ELF-1 (cell line): Measurements from ENCODE around the gene LTB4R2.
A peak's percentile ranks its signal among the peaks of the same experiment; 100 is the strongest.

Experiments
- DNase-seq: peaks from one replicate; pipeline ENCODE4 v3.0.0-alpha.2; 2016; ENCODE audit warnings: low read depth, low spot score

The LTB4R2 gene

DNA sequence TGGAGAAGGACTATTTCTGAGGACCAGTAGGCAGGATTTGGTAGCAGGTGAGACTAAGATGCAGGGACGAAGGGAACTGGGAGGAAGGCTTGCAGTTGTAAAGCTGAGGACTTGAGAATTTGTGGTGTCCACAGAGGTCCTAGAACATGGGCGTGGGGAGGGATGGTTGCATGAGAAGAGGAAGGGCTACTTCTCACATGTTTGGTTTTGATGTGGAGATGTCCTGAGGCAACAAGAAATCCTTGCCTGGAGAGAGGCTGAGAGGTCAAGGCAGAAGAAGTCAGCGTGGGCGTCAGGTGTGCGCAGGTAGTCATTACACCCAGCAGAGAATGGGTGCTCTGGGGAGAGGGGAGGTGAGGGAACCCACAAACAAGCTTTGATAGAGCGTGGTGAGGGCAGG lies 32.9 kb upstream of the LTB4R2 start:
- no peak for DNase-seq

GRCh38 chr14:24277606-24278321 lies 32.2 kb upstream of the LTB4R2 start:
- DNase-seq, result no peak

GRCh38 chr14:24278424-24278823 lies 31.5 kb upstream of the LTB4R2 start:
- no peak for DNase-seq

DNA sequence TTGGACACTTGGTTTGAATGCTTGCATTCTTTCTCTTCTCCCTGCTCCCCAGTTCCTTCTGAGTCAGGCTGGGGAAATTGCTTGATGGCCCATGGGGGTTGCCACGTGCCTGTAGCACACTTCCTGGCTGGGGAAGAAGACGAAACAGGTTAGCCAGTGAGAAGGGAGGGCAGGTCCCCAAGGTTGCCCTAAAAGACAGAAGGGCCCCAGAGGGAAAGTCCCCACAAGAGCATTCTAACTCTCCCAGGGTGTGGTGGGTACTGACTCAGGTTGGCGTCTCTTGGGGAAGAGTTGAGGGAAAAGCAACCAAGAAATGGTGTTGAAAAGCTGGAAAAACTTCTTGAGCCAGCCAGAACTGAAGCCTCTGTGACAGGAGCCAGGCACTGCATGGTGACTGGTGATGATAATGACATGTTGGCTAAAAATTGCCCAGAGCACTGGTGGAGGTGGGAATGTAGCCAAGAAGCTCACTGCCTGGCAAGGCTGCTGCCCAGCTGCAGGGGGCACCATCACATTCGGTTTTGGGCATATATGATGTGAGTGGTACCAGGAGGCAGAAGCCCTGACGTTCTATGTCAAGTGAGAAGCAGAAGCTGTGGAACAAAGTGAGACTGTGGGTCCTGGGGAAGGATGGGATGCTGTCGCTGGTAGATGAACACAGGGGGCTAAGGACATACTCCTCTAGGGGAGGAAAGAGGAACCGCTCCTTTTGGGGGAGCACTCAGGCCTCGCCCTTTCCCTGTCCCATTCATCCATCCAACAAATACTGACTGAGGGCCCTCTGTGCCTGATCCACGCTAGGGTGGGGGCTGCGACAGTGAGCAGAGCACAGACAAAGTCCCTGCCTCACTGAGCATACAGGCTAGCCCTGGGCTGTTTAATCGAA lies 30.4 kb upstream of the LTB4R2 start:
- DNase-seq, result no peak

GRCh38 chr14:24280797-24281460 lies 29.0 kb upstream of the LTB4R2 start:
- no peak for DNase-seq

DNA sequence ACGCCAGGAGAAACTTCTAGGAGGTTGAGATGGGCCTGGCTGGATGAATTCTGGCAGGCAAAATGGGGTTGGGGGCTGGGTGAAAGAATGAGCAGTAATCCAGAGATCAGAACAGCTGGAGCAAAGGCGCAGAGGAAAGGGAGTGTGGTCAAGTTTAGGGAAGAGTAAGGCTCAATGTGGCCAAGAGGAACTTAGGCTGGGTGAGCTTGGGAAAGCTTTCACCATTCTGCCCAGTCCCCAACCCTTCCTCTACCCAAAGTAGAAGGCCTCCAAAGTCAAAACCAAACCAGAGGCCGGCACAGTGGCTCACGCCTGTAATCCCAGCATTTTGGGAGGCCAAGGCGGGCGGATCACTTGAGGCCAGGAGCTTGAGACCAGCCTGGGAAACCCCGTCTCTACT lies 28.3 kb upstream of the LTB4R2 start:
- DNase-seq, result no peak

DNA sequence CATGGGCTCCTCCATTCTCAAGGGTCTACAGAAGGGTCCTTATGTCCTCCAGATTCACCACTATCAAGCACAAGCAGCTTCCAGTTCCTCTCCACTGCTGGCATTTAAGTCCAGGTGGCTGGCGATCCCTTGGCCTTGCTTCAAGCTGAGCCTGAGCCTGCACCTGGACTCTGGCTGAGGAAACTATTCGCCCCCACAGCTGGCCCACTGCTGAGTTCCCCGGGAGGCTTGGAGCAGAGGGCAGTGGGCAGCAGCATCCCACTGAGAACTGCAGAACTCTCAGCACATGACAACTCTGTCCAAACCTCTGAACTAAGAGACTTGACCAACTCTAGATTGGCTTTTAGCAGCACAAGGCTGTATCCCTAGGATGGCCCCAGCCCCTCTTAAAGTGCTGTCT lies 27.2 kb upstream of the LTB4R2 start:
- DNase-seq, result no peak

- no peak for DNase-seq
These were observed 26.0 kb upstream of the LTB4R2 start for GRCh38 chr14:24283796-24284460.

DNA sequence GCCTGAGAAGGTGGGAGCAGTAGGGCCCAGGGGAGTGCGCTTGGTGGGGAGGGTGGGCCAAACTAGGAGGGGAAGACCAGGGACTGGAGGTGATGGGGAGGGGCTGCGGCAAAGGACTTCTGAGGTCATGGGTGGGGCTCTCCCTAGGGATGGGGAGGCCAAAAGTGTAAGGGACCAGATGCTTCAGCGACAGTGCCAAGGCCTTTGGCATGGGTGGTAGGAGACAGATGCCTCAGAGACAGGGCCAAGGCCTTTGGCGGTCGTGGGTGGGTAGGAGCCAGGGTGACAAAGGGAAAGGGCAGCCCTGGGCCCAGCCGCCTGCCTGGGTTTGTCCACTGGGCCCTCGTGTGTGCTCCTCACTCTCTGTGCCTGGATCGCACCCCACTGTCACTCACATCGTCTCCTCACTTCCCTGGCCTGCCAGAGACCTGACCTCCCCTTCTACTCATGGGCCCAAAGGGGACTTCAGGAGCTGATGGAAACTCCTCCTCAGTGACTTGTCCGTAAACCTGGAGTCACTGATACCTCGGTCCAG lies 25.4 kb upstream of the LTB4R2 start:
- no peak for DNase-seq

DNA sequence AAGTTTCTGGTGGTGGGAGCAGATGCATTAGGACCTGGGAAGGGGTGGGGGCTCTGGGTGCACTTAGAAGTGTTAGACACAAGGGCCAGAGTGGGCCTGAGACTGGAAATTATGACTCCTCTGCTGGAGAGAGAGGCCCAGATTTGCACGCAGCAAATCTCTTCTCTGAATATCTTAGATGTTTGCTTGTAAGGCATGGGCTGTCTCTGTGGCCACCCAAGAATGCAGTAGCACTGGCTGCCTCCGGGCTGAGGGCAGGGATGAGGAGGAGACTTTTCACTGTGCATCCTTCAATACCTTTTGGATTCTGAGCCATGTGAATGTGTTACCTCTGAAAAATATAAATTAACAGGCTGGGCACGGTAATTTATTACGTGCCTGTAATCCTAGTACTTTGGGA lies 24.6 kb upstream of the LTB4R2 start:
- no peak for DNase-seq

GRCh38 chr14:24286996-24287395 lies 22.9 kb upstream of the LTB4R2 start:
- no peak for DNase-seq

DNA sequence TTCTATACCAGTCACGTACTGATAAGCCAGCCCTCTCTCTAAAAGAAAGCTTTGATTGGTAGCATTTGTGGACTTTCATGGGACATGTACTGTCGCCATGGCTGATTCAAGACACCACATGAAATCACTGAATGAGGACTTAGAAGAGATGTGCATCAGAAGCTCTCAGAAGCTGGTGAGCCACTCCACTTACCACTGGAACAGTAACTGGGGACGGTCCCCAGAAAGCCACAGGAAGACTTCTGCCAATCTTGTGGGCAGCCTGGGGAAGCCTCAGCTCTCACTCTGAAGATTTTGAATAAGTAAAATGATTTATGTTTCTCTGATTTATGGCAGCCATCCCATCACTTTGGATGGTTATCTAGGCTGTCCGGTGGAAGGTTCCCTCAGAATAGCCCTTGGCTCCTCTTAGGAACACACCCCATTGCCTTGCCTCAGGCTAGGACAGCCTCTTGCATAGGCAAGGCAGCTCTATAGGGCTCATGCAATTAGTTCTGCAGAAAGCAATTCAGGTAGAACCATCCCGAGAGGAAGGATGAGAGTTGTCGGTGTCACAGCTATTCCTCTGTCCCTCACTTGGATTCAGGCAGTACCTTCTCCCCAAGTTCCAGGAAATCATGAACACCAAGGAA lies 20.2 kb upstream of the LTB4R2 start:
- DNase-seq, result no peak

DNA sequence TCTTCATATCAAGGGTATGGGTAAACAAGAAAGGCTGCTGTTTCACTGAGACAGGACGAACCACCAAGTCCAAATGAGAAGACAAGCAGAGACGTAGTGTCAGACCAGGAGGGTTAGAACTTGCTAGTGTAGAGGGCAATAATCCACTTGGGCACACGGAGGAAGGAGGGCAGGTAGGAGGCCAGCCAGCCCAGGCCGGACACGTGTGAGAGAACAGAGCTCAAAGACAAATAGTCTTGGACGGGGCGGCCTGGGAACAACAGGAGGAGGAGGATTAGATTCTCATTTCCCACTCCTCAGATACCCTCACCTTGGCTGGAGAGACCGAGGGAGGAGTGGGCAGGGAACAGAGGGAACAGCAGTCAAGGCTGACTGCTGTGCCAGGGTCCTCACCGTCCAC lies 19.2 kb upstream of the LTB4R2 start:
- no peak for DNase-seq

DNA sequence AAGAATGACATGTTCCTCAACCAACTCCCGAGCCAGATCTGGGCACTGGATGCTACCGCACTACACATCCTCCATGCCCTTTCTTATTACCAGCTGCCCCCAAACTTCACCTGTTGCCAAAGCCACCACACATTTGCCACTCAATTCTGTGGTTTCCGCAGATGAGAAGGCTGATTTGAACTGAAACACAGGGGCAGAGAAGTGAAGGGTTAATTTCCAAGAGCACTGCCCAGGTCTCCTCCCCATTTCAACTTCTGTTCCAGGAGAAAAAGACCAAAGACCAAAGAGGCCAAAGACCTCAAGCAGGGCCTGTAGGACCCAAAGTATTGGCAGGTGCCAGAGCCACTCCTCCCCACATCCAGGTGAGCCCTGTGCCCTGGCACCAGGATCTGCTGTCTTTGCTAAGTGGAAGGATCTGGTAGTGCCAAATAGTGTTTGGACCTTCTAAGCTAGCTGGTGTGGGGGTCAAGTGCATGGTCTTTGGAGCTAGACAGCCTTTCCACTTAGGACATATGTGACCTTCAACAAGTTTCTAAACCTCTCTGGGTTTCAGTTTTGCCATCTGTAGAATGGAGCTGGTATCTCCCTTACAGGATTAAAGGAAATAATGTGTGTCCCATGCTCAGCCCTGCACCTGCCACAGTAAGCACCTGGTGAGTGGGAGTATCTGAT lies 18.4 kb upstream of the LTB4R2 start:
- DNase-seq, result no peak

DNA sequence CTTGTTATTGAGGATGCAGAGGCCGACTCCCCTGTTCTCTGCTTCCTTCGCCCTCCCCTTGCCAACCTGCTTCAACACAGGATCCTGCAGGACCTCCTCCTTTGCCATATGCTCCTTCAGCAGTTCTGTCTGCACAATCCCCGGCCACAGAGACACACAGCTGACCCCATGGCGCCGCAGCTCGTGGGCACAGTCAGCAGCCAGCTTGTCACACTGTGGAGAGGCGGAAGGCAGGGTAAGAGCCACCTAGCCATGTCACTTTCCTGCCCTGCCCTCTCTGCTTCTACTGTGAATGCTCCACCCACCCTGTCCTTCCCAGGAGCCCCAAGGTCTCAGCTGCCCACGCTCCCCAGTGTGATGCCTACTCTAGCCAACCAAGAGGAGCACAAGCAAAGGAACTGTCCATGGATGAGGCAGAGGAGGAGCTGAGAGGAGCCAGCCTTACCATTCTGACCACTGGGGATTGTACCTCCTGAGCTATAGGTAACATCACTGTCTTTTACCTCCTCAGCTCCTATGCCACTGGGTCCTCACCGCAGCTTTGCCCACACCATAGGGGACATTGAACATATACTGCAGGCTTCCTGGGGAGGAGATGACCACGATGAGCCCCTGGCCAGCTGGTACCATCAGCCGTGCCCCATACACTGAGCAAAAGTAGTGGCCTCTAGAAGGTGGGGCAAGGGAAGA lies 17.7 kb upstream of the LTB4R2 start:
- DNase-seq, result no peak

DNA sequence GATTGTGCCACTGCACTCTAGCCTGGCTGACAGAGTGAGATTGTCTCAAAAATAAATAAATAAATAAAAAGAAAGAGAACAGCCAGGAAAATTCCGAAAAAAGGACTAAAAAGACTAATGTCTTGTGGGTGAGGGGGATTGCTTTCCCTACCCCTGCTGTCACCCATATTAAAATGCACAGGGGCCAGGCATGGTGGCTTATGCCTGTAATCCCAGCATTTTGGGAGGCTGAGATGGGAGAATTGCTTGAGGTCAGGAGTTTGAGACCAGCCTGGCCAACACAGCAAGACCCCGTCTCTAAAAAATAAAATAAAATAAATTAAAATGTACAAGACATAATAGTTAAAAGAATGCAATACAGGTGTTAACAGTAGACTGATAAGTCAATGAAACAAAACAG lies 16.4 kb upstream of the LTB4R2 start:
- DNase-seq, result no peak

- peak; percentile 86 for DNase-seq
These were observed 13.4 kb upstream of the LTB4R2 start for GRCh38 chr14:24296341-24297157.

DNA sequence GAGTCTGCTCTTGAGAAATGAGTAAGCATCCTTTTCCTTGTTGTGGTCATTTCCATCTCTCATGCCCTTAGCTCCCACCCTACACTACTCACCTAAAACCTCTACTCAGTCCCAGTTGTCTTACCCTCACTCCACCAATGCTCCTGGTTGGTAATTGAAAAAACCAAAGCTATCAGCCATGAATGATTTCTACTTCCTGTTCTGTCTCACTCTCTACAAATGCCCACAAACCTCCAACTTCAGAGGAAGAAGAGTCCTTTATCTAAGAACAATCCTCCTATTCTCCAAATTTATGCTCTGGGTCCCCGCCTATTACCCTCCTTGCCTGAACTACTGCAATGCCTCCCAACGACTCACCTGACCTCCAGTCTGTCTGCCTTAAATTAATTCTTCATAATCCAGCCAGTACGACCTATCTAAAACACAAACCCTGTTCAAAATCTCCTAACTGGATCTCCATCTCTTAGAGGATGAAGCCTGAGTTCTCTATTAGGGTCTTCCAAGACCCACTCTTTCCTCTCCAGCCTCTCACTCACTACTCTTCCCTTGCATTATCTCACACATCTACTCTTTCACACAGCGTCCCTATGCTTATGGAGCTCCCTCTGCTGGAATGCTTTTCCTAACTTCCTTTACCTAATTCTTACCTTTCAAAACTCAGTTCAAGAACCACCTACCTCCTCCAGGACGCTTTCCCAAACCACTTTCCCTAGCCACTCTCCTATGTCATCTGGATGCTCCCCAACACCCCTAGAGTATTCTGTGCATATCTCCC lies 12.6 kb upstream of the LTB4R2 start:
- DNase-seq, result peak; percentile 49

GRCh38 chr14:24298892-24299254 lies 11.1 kb upstream of the LTB4R2 start:
- peak; percentile 28 for DNase-seq
